ENCODE data around the gene COL6A1. TPM values are rescaled to one million over a fixed set of nuclear protein-coding genes. Genes with fewer than 3 reads are reported as not detected.

Gene COL6A1
- total RNA-seq, 3 donors from 2014 or later (not counting 1 experiment from before 2014, with no cell fraction given): 1.0 to 5.2 (median 2.5) TPM

DNA sequence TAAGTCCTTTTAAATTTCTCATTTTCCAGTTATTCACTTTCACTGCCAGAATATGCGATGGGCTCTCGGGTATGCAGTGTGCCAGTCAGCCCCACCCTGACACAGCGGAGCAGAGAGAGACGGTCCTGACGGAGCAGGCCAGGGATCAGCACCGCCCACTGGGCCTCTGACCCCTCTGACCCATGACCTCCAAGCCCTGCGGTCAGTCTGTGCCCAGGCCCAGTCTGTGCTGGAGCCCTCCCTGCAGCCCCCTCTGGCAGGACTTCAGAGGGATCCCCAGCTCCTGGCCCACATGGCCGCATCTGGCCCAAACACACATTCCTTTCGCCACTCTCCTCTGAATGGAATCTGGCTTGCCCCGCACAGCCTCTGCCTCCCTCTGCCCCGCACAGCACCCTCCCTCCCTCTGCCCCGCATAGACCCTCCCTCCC is 72.9 kb downstream of the COL6A1 start:
- Histone ChIP-seq H3K4me3 (ENCODE audit: low read length) (no peak overlapping the region), H3K27me3 (ENCODE audit: control insufficient read depth, insufficient read depth, low read length) (peaks cover 3% of the 10 kb centered on the region), H3K4me1 (ENCODE audit: control insufficient read depth, insufficient read depth, low read length) (peaks cover 34% of the 10 kb centered on the region), H3K27ac (ENCODE audit: low read length) (no peak overlapping the region), H3K9me3 (ENCODE audit: control insufficient read depth, insufficient read depth, low read length) (no peaks in the 10 kb centered on the region), H3K36me3 (ENCODE audit: control insufficient read depth, insufficient read depth, low read length) (no peaks in the 10 kb centered on the region)
- intact Hi-C loops (cut with micrococcal nuclease): loop anchor here (5.0 kb wide), 1 partner anchor 82 kb away; no protein-coding TSS in a partner anchor
- Mint-ChIP-seq H3K27ac (no peak overlapping the region), H3K4me3 (no peak overlapping the region), H3K4me1 (peaks cover 16 to 21% of the 10 kb centered on the region in 2 donors), H3K9me3 (no peaks in the 10 kb centered on the region), H3K27me3 (ENCODE audit: low read depth in 2 of 2) (peaks cover 14 to 16% of the 10 kb centered on the region in 2 donors), H3K36me3 (no peaks in the 10 kb centered on the region)
- WGBS (ENCODE audit: insufficient coverage): 94% methylated on average over 12 of the region's 12 CpGs
- TF ChIP-seq, protein P1, sequence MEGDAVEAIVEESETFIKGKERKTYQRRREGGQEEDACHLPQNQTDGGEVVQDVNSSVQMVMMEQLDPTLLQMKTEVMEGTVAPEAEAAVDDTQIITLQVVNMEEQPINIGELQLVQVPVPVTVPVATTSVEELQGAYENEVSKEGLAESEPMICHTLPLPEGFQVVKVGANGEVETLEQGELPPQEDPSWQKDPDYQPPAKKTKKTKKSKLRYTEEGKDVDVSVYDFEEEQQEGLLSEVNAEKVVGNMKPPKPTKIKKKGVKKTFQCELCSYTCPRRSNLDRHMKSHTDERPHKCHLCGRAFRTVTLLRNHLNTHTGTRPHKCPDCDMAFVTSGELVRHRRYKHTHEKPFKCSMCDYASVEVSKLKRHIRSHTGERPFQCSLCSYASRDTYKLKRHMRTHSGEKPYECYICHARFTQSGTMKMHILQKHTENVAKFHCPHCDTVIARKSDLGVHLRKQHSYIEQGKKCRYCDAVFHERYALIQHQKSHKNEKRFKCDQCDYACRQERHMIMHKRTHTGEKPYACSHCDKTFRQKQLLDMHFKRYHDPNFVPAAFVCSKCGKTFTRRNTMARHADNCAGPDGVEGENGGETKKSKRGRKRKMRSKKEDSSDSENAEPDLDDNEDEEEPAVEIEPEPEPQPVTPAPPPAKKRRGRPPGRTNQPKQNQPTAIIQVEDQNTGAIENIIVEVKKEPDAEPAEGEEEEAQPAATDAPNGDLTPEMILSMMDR (IDR thresholded peaks at IDR 0.05): no peak
- DNase-seq: no peak
- no peak for ATAC-seq

Other genes with a start within 250 kb of the COL6A1 start
- gene COL6A2, start 116.3 kb downstream of the COL6A1 start, total RNA-seq: 100 to 1,000 TPM in 1 of 3 donors, 10 to 100 TPM in 2; 93.9 to 110 (median 97.2) TPM
- gene FTCD, start 173.8 kb downstream of the COL6A1 start, total RNA-seq: under 1 TPM in 1 of 3 donors, not detected in 2; 0.34 TPM
- gene SPATC1L, start 202.7 kb downstream of the COL6A1 start, total RNA-seq: 1 to 10 TPM in 2 of 3 donors, under 1 TPM in 1; 0.18 to 4.0 (median 2.7) TPM
- gene LSS, start 247.0 kb downstream of the COL6A1 start, total RNA-seq: 10 to 100 TPM; 59.9 to 82.2 (median 62.7) TPM

Data from natural killer cell (primary cell).